GM23338 (cell line): ENCODE results near the gene CIPC. TPM values are rescaled to one million over a fixed set of nuclear protein-coding genes. Genes with fewer than 3 reads are reported as not detected.

Source experiments
- EZH2phosphoT487 ChIP-seq: fragments of 200-600 bp; sonication (generic); IDR thresholded peaks from one replicate; pipeline ENCODE4 v1.8.1; 2018; ENCODE audit warnings: antibody characterized with exemption; ENCODE audit not compliant: unreplicated experiment
- JUNB ChIP-seq: IDR thresholded peaks from one replicate; pipeline ENCODE4 v1.6.1; 2016; ENCODE audit warnings: antibody characterized with exemption; ENCODE audit not compliant: unreplicated experiment
- REST ChIP-seq: IDR thresholded peaks from one replicate; pipeline ENCODE4 v1.6.1; 2018; ENCODE audit warnings: antibody characterized with exemption; ENCODE audit not compliant: unreplicated experiment
- STAT1 ChIP-seq: IDR thresholded peaks from one replicate; pipeline ENCODE4 v1.6.1; 2016; ENCODE audit warnings: antibody characterized with exemption; ENCODE audit not compliant: unreplicated experiment
- ZNF331 ChIP-seq: fragments of 250-450 bp; sonication (Bioruptor Pico); IDR thresholded peaks from 2 replicates; pipeline ENCODE4 v1.5.0; 2020; ENCODE audit warnings: low read depth, mild to moderate bottlenecking, moderate library complexity
- polyA plus RNA-seq: library from polyadenylated mRNA; unstranded; fragments of >200 nt; fragmentation: Nextera tagmentation; extraction: Ambion mirVana; gene quantifications from 2 replicates; pipeline ENCODE4 v1.2.1, GENCODE V29; 2016
- total RNA-seq: library from RNA; depleted of rRNA; stranded (reverse); fragments of >200 nt; shearing (Covaris generic); gene quantifications from 2 replicates; pipeline ENCODE4 v1.2.3, GENCODE V29; 2014
- TF ChIP-seq, protein P1 (sequence below): fragments of 250-450 bp; sonication (Bioruptor Pico); IDR thresholded peaks from 2 replicates; pipeline ENCODE4 v1.5.0; 2020; ENCODE audit warnings: mild to moderate bottlenecking, moderate library complexity

The CIPC gene
- total and polyA plus RNA-seq, 2 experiments from 2014 or later: 8.1 to 36.9 TPM

- no peak for TF ChIP-seq REST
- no peak for TF ChIP-seq STAT1
- TF ChIP-seq ZNF331 (CRISPR knock-in tag): no peak
- TF ChIP-seq JUNB: no peak
- no peak for TF ChIP-seq EZH2phosphoT487
- TF ChIP-seq, protein P1, sequence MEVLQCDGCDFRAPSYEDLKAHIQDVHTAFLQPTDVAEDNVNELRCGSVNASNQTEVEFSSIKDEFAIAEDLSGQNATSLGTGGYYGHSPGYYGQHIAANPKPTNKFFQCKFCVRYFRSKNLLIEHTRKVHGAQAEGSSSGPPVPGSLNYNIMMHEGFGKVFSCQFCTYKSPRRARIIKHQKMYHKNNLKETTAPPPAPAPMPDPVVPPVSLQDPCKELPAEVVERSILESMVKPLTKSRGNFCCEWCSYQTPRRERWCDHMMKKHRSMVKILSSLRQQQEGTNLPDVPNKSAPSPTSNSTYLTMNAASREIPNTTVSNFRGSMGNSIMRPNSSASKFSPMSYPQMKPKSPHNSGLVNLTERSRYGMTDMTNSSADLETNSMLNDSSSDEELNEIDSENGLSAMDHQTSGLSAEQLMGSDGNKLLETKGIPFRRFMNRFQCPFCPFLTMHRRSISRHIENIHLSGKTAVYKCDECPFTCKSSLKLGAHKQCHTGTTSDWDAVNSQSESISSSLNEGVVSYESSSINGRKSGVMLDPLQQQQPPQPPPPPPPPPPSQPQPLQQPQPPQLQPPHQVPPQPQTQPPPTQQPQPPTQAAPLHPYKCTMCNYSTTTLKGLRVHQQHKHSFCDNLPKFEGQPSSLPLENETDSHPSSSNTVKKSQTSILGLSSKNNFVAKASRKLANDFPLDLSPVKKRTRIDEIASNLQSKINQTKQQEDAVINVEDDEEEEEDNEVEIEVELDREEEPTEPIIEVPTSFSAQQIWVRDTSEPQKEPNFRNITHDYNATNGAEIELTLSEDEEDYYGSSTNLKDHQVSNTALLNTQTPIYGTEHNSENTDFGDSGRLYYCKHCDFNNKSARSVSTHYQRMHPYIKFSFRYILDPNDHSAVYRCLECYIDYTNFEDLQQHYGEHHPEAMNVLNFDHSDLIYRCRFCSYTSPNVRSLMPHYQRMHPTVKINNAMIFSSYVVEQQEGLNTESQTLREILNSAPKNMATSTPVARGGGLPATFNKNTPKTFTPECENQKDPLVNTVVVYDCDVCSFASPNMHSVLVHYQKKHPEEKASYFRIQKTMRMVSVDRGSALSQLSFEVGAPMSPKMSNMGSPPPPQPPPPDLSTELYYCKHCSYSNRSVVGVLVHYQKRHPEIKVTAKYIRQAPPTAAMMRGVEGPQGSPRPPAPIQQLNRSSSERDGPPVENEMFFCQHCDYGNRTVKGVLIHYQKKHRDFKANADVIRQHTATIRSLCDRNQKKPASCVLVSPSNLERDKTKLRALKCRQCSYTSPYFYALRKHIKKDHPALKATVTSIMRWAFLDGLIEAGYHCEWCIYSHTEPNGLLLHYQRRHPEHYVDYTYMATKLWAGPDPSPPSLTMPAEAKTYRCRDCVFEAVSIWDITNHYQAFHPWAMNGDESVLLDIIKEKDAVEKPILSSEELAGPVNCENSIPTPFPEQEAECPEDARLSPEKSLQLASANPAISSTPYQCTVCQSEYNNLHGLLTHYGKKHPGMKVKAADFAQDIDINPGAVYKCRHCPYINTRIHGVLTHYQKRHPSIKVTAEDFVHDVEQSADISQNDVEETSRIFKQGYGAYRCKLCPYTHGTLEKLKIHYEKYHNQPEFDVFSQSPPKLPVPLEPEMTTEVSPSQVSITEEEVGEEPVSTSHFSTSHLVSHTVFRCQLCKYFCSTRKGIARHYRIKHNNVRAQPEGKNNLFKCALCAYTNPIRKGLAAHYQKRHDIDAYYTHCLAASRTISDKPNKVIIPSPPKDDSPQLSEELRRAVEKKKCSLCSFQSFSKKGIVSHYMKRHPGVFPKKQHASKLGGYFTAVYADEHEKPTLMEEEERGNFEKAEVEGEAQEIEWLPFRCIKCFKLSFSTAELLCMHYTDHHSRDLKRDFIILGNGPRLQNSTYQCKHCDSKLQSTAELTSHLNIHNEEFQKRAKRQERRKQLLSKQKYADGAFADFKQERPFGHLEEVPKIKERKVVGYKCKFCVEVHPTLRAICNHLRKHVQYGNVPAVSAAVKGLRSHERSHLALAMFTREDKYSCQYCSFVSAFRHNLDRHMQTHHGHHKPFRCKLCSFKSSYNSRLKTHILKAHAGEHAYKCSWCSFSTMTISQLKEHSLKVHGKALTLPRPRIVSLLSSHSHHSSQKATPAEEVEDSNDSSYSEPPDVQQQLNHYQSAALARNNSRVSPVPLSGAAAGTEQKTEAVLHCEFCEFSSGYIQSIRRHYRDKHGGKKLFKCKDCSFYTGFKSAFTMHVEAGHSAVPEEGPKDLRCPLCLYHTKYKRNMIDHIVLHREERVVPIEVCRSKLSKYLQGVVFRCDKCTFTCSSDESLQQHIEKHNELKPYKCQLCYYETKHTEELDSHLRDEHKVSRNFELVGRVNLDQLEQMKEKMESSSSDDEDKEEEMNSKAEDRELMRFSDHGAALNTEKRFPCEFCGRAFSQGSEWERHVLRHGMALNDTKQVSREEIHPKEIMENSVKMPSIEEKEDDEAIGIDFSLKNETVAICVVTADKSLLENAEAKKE (CRISPR knock-in tag): no peak
These were observed 45.6 kb upstream of the CIPC start (continued) for GRCh38 chr14:77052281-77053044.
